Heart left ventricle (tissue), 16 donors: Measurements from ENCODE around the gene APC2. TPM values are rescaled to one million over a fixed set of nuclear protein-coding genes. Genes with fewer than 3 reads are reported as not detected.

ENCODE experiments used
- ATAC-seq, 4 donors: fragments of 200-7000 bp; cut with Tn5 transposase; one replicate each; pipeline ENCODE4 v1.9.1; 2020 to 2022; ENCODE audit warnings: moderate library complexity in 4 of 4, mild to moderate bottlenecking in 3 of 4, moderate number of reproducible peaks in 1 of 4
- DNase-seq, 5 donors: peaks; one replicate each; pipeline ENCODE4 v3.0.0-alpha.2; 2020
- H3K27ac ChIP-seq, 12 donors: fragments of 200-600 bp; sonication (generic) in 4 of 12; one replicate each; pipeline versions ENCODE4 v1.5.0 to v1.8.0; 2016 to 2022; ENCODE audit warnings: mild to moderate bottlenecking in 2 of 12
- H3K27me3 ChIP-seq, 9 donors: fragments of 200-600 bp; sonication (generic) in 2 of 9; one replicate each; pipeline versions ENCODE4 v1.5.1 to v1.8.0; 2016 to 2022; ENCODE audit warnings: mild to moderate bottlenecking in 3 of 9
- H3K36me3 ChIP-seq, 9 donors: fragments of 200-600 bp; sonication (generic) in 2 of 9; one replicate each; pipeline versions ENCODE4 v1.5.0 to v1.8.0; 2018 to 2022; ENCODE audit warnings: mild to moderate bottlenecking in 2 of 9
- H3K4me1 ChIP-seq, 12 donors: fragments of 200-600 bp; sonication (generic) in 4 of 12; one replicate each; pipeline versions ENCODE4 v1.5.0 to v1.8.0; 2016 to 2022; ENCODE audit warnings: mild to moderate bottlenecking in 3 of 12
- H3K4me3 ChIP-seq, 12 donors: fragments of 200-600 bp; sonication (generic) in 4 of 12; one replicate each; pipeline versions ENCODE4 v1.5.0 to v1.8.0; 2017 to 2022; ENCODE audit warnings: mild to moderate bottlenecking in 9 of 12, moderate library complexity in 4 of 12
- H3K9me3 ChIP-seq, 12 donors: fragments of 200-600 bp; sonication (generic) in 4 of 12; one replicate each; pipeline versions ENCODE4 v1.5.0 to v1.8.0; 2016 to 2022; ENCODE audit warnings: mild to moderate bottlenecking in 1 of 12
- CTCF ChIP-seq, 12 donors: fragments of 200-600 bp; sonication (generic) in 4 of 12; IDR thresholded peaks; one replicate each; pipeline versions ENCODE4 v1.5.0 to v1.8.0; 2018 to 2022; ENCODE audit warnings: antibody characterized with exemption in 12 of 12, mild to moderate bottlenecking in 5 of 12
- POLR2A ChIP-seq, 2 donors: fragments of 450-650 bp; IDR thresholded peaks; one replicate each; pipeline ENCODE4 v1.6.1; 2017; ENCODE audit warnings: antibody characterized with exemption in 2 of 2, mild to moderate bottlenecking in 2 of 2, moderate library complexity in 2 of 2
- WGBS, 4 donors: extraction: QIAGEN DNeasy Blood & Tissue Kit in 2 of 4; methylation state at CpG; one replicate each; pipeline versions ENCODE4 v1.1.5 to v1.1.7; 2013 to 2018; 5-methylcytosine and 5-hydroxymethylcytosine counted together
- intact Hi-C, 10 donors: fragments of 100-400 bp; cut with DNase I; formaldehyde crosslinking; loops; one replicate each; pipeline versions ENCODE4 v1.11.1 to v1.14.2; 2022
- long read RNA-seq, 3 donors: library from polyadenylated mRNA; unstranded; transcript quantifications; one replicate each; pipeline ENCODE4 v2.0.0, GENCODE V29; 2020 to 2021
- polyA plus RNA-seq, 2 donors: library from polyadenylated mRNA; stranded (reverse); fragments of 200-250 nt; gene quantifications; one replicate each; pipeline ENCODE4 v1.2.3, GENCODE V29; 2013
- total RNA-seq, 9 donors: library from RNA; depleted of rRNA in 2 of 9; stranded (reverse); fragments of >200 nt in 2 of 9; fragmentation: NEBNext Ultra II Directional in 3 of 9; extraction: Animal tissue kit (Norgen Biotek cat#: 25700) in 3 of 9; gene quantifications; one replicate each; pipeline versions ENCODE4 v1.1.0 to v1.2.4, GENCODE V29; 2016 to 2023
- donor health status: ischemic (EF 13 %, LVEDD 7.1; RV severe dilation, severe dysfunction).
- donor health status: healthy with polysubstance abuse.
- donor health status: DM: no; HTN: yes; CAD: no.
- donor health status: DM: no; HTN: no; CAD: no.
- donor health status: ischemic (EF 25% LVEDD 6.9; RV normal size, moderate dysfunction).
- donor health status: ischemic (EF 25% LVEDD 5.7; RV mildly dilated, moderate dysfunction).
- donor health status: healthy.
- donor health status: DM: yes; HTN: yes; CAD: no.
- donor health status: ischemic (EF 35%, LVEDD 5.7; RV mildly dilated, moderate dysfunction).
- donor health status: nonischemic (EF 11% LVEDD 7.7; RV severe dilation, severe dysfunction).
- donor health status: DM: yes; HTN: yes; CAD: no.
- donor health status: PGD.
- donor health status: ischemic (EF 29% LVEDD 5.4; RV normal size, mild dysfunction).
- donor health status: nonischemic (EF 23%, LVEDD 6.1; RV moderate dilation, normal function).

APC2 gene
- total RNA-seq (under 1 TPM in 8 of 9 donors, not detected in 1; 0.04 to 0.72 (median 0.14) TPM), polyA plus RNA-seq (under 1 TPM; 0.07 to 0.08 TPM)
- long read RNA-seq, donor 1: 0 reads
- long read RNA-seq, donor 2: 0 reads
- long read RNA-seq, donor 3, partial matches to known transcripts: 0 of 2 reads
- long read RNA-seq, donor 3, other reads (novel, unspliced or antisense): 2 of 2 reads

- intact Hi-C loops: loop anchor here in 3 of 10 donors (5.0 to 10.0 kb wide), 2 partner anchors 63 to 135 kb away; partner anchors contain the start of gene ADAMTSL5 (in 1 of the 3)
- 5 to 9% (median 5%) methylated on average over 24 to 74 of the region's 74 CpGs for WGBS, 4 donors
Measured at GRCh38 chr19:1449467-1450442, at the start of gene APC2. APC2 (plus strand) TSS chr19:1450121; CDS start chr19:1453002, 2,881 bp downstream.

GRCh38 chr19:1400281-1401137, 49.4 kb upstream of the APC2 start:
- TF ChIP-seq POLR2A (IDR thresholded peaks at IDR 0.05) (no peak), CTCF (IDR thresholded peaks at IDR 0.05) (no peak)
- Histone ChIP-seq H3K27ac (peak overlapping the region; percentile 40 to 87 (median 76)), H3K27me3 (peaks cover 0 to 25% (median 0%) of the 10 kb centered on the region in 9 donors), H3K36me3 (peaks cover 0 to 5% (median 0%) of the 10 kb centered on the region in 9 donors), H3K4me3 (peak overlapping the region; percentile 59 to 78 (median 72)), H3K4me1 (peaks cover 12 to 44% (median 31%) of the 10 kb centered on the region in 12 donors), H3K9me3 (no peaks in the 10 kb centered on the region)
- DNase-seq: peak; percentile 71 to 86 (median 80)
- intact Hi-C loops: loop anchor here in 5 of 10 donors (5.0 to 10.0 kb wide), 4 partner anchors 83 to 126 kb away; partner anchors contain the start of gene FAM174C (in 3 of the 5)
- WGBS, 4 donors: 19 to 36% (median 30%) methylated on average over 20 to 36 of the region's 36 CpGs
- peak; percentile 60 to 84 (median 79) for ATAC-seq

More at GRCh38 chr19:1449467-1450442, at the start of gene APC2:
- ATAC-seq (no peak), DNase-seq (peak in 1 of 5 donors; percentile 54)
- no peak for TF ChIP-seq POLR2A (IDR thresholded peaks at IDR 0.05)
- TF ChIP-seq CTCF (IDR thresholded peaks at IDR 0.05): no peak
- no peaks in the 10 kb centered on the region for H3K9me3 ChIP-seq
- peaks cover 0 to 52% (median 21%) of the 10 kb centered on the region in 12 donors for H3K4me1 ChIP-seq
- no peaks in the 10 kb centered on the region for H3K36me3 ChIP-seq
- H3K4me3 ChIP-seq: no peak within 1 kb of the TSS
- H3K27ac ChIP-seq: no peak within 1 kb of the TSS
- peaks cover 61 to 96% (median 88%) of the 10 kb centered on the region in 9 donors for H3K27me3 ChIP-seq

- intact Hi-C loops: loop anchor here in 5 of 10 donors (5.0 to 10.0 kb wide), 4 partner anchors 84 to 127 kb away; partner anchors contain the start of gene FAM174C (in 3 of the 5)
- Histone ChIP-seq H3K27me3 (peaks cover 0 to 25% (median 0%) of the 10 kb centered on the region in 9 donors), H3K4me3 (peak within 1 kb of the TSS; percentile 59 to 78 (median 72)), H3K27ac (peak within 1 kb of the TSS; percentile 40 to 87 (median 76)), H3K4me1 (peaks cover 5 to 36% (median 23%) of the 10 kb centered on the region in 12 donors), H3K9me3 (no peaks in the 10 kb centered on the region), H3K36me3 (peaks cover 0 to 3% (median 0%) of the 10 kb centered on the region in 9 donors)
- peak in 1 of 2 donors; percentile 33 for TF ChIP-seq POLR2A (IDR thresholded peaks at IDR 0.05)
- peak; percentile 20 to 80 (median 66) for TF ChIP-seq CTCF (IDR thresholded peaks at IDR 0.05)
- peak in 3 of 4 donors; percentile 21 to 71 (median 60) for ATAC-seq
- peak in 4 of 5 donors; percentile 58 to 79 (median 64) for DNase-seq
- 1 to 5% (median 2%) methylated on average over 24 to 87 of the region's 87 CpGs for WGBS, 4 donors
Measured at GRCh38 chr19:1401138-1401888, 48.6 kb upstream of the APC2 start, which contains the start of gene GAMT. GAMT (minus strand) TSS chr19:1401542; CDS start chr19:1401476, 66 bp downstream.
